H1 (cell line): ENCODE measurements around the gene SLC35F6. TPM values are rescaled to one million over a fixed set of nuclear protein-coding genes. Genes with fewer than 3 reads are reported as not detected.

Source experiments
- CTCF ChIA-PET: fragments of 300-600 bp; sonication (Branson Sonifier 250); formaldehyde crosslinking; loops from one replicate; lab custom pipeline; 2021; ENCODE audit not compliant: partially characterized antibody; lab: Charles Lee
- POLR2A ChIA-PET: fragments of 300-600 bp; sonication (Branson Sonifier 250); formaldehyde crosslinking; loops from one replicate; lab custom pipeline; 2021; ENCODE audit warnings: inconsistent platforms; ENCODE audit not compliant: partially characterized antibody; lab: Charles Lee
- DNase-seq, 2 experiments: peaks; one replicate each; pipeline versions ENCODE4 v3.0.0 to v3.0.0-alpha.2; 2010 to 2022; ENCODE audit warnings: low spot score in 2 of 2, low read depth in 1 of 2, mixed read lengths in 1 of 2
- FAIRE-seq: peaks from 2 replicates; lab custom pipeline; 2011; peaks lifted over from hg19 to GRCh38; lab: Jason Lieb, UNC
- H2AFZ ChIP-seq: 2 replicates; pipeline ENCODE4 v1.8.1; 2012; ENCODE audit warnings: low read length, inconsistent platforms
- H2AK5ac ChIP-seq: 2 replicates; pipeline ENCODE4 v1.6.1; 2013; ENCODE audit warnings: low read depth, low read length
- H2BK120ac ChIP-seq: replicated peaks from 2 replicates; pipeline ENCODE3; 2013; ENCODE audit warnings: low read depth, low read length, inconsistent platforms
- H2BK12ac ChIP-seq: 2 replicates; pipeline ENCODE4 v1.6.1; 2013; ENCODE audit warnings: low read depth, low read length
- H2BK15ac ChIP-seq: 2 replicates; pipeline ENCODE4 v1.6.1; 2013; ENCODE audit warnings: low read length
- H2BK20ac ChIP-seq: 2 replicates; pipeline ENCODE4 v1.6.1; 2013; ENCODE audit warnings: low read length
- H2BK5ac ChIP-seq: 2 replicates; pipeline ENCODE4 v1.6.1; 2013; ENCODE audit warnings: low read depth, low read length
- H3K14ac ChIP-seq: 2 replicates; pipeline ENCODE4 v1.6.1; 2013; ENCODE audit warnings: inconsistent platforms; ENCODE audit not compliant: insufficient read length
- H3K18ac ChIP-seq: 2 replicates; pipeline ENCODE4 v1.6.1; 2013; ENCODE audit warnings: low read length; ENCODE audit errors: extremely low read depth
- H3K23ac ChIP-seq: 2 replicates; pipeline ENCODE4 v1.6.1; 2013; ENCODE audit warnings: inconsistent platforms; ENCODE audit not compliant: insufficient read length
- H3K23me2 ChIP-seq: 2 replicates; pipeline ENCODE4 v1.6.1; 2013; ENCODE audit warnings: low read depth, low read length
- H3K27ac ChIP-seq: 2 replicates; pipeline ENCODE4 v1.6.1; 2011; ENCODE audit warnings: low read depth, low read length, inconsistent platforms
- H3K27me3 ChIP-seq, 4 experiments: replicated peaks in 1 of 4; 1 replicate in 1 of 4; 2 replicates in 3 of 4; pipeline versions ENCODE4 v1.6.1 to v1.8.1; 2011 to 2013; ENCODE audit warnings: low read length in 3 of 4, mild to moderate bottlenecking in 3 of 4, inconsistent platforms in 2 of 4, mixed read lengths in 2 of 4, moderate library complexity in 1 of 4; ENCODE audit not compliant: control insufficient read depth in 3 of 4, insufficient read depth in 3 of 4; ENCODE audit errors: extremely low read depth in 1 of 4
- H3K36me3 ChIP-seq, 4 experiments: 2 replicates each; pipeline versions ENCODE4 v1.6.1 to v1.8.1; 2011 to 2013; ENCODE audit warnings: mild to moderate bottlenecking in 4 of 4, low read length in 3 of 4, moderate library complexity in 2 of 4, control low read depth in 1 of 4, inconsistent platforms in 1 of 4; ENCODE audit not compliant: insufficient read depth in 4 of 4, control insufficient read depth in 2 of 4
- H3K4ac ChIP-seq: replicated peaks from 2 replicates; pipeline ENCODE3; 2013; ENCODE audit warnings: low read length, low read depth, mixed read lengths, inconsistent platforms; ENCODE audit not compliant: insufficient read length
- H3K4me1 ChIP-seq, 4 experiments: replicated peaks in 1 of 4; 1 replicate in 1 of 4; 2 replicates in 3 of 4; pipeline versions ENCODE4 v1.6.1 to v1.8.1; 2011 to 2013; ENCODE audit warnings: low read length in 3 of 4, inconsistent platforms in 2 of 4, mixed read lengths in 1 of 4; ENCODE audit not compliant: insufficient read depth in 4 of 4, control insufficient read depth in 3 of 4
- H3K4me2 ChIP-seq, 2 experiments: 2 replicates each; pipeline versions ENCODE4 v1.6.1 to v1.8.1; 2011 to 2013; ENCODE audit warnings: low read depth in 2 of 2, low read length in 2 of 2, control low read depth in 1 of 2, inconsistent platforms in 1 of 2, mild to moderate bottlenecking in 1 of 2; ENCODE audit not compliant: insufficient read depth in 1 of 2
- H3K4me3 ChIP-seq, 4 experiments: fragments of 200-600, 300-600 bp in 1 of 4; sonication (generic), shearing (Covaris generic), sonication (Bioruptor Twin) in 1 of 4; 2 replicates each; pipeline versions ENCODE4 v1.5.1 to v1.8.1; 2011 to 2016; ENCODE audit warnings: low read length in 4 of 4, low read depth in 3 of 4, control low read depth in 2 of 4, inconsistent platforms in 2 of 4, mild to moderate bottlenecking in 2 of 4, mixed read lengths in 1 of 4, moderate library complexity in 1 of 4; ENCODE audit not compliant: insufficient read depth in 2 of 4; ENCODE audit errors: extremely low read depth in 1 of 4
- H3K56ac ChIP-seq: replicated peaks from 2 replicates; pipeline ENCODE3; 2013; ENCODE audit warnings: low read depth, mild to moderate bottlenecking, mixed read lengths, low read length, inconsistent platforms; ENCODE audit not compliant: insufficient read length
- H3K79me1 ChIP-seq: 2 replicates; pipeline ENCODE4 v1.6.1; 2013; ENCODE audit warnings: low read depth, low read length, control low read depth
- H3K79me2 ChIP-seq, 2 experiments: 2 replicates each; pipeline versions ENCODE4 v1.6.1 to v1.8.1; 2012 to 2013; ENCODE audit warnings: low read length in 2 of 2, mild to moderate bottlenecking in 2 of 2, inconsistent platforms in 1 of 2; ENCODE audit not compliant: insufficient read depth in 2 of 2, control insufficient read depth in 1 of 2
- H3K9ac ChIP-seq, 4 experiments: replicated peaks in 1 of 4; 1 replicate in 1 of 4; 2 replicates in 3 of 4; pipeline versions ENCODE4 v1.6.1 to v1.8.1; 2011 to 2013; ENCODE audit warnings: low read depth in 3 of 4, low read length in 3 of 4, control low read depth in 2 of 4, mild to moderate bottlenecking in 2 of 4, moderate library complexity in 2 of 4, inconsistent platforms in 1 of 4; ENCODE audit errors: extremely low read depth in 1 of 4
- H3K9me3 ChIP-seq, 2 experiments: 2 replicates each; pipeline versions ENCODE4 v1.6.1 to v1.8.1; 2012 to 2013; ENCODE audit warnings: mild to moderate bottlenecking in 2 of 2, moderate library complexity in 2 of 2, control low read depth in 1 of 2, inconsistent platforms in 1 of 2, low read depth in 1 of 2, low read length in 1 of 2, mixed read lengths in 1 of 2; ENCODE audit not compliant: insufficient read depth in 2 of 2
- H4K20me1 ChIP-seq, 2 experiments: replicated peaks in 1 of 2; 2 replicates each; pipeline versions ENCODE3 to v1.8.1; 2011 to 2013; ENCODE audit warnings: inconsistent platforms in 2 of 2, low read length in 2 of 2, mild to moderate bottlenecking in 1 of 2; ENCODE audit not compliant: insufficient read depth in 2 of 2, control insufficient read depth in 1 of 2
- H4K5ac ChIP-seq: 2 replicates; pipeline ENCODE4 v1.6.1; 2013; ENCODE audit warnings: low read length, low read depth, mixed read lengths, inconsistent platforms; ENCODE audit not compliant: insufficient read length
- H4K8ac ChIP-seq: 2 replicates; pipeline ENCODE4 v1.8.0; 2013; ENCODE audit warnings: mild to moderate bottlenecking, moderate library complexity, low read length, inconsistent platforms; ENCODE audit not compliant: insufficient read depth; ENCODE audit errors: extremely low read depth
- H4K91ac ChIP-seq: replicated peaks from 2 replicates; pipeline ENCODE3; 2013; ENCODE audit warnings: low read length, mixed read lengths, inconsistent platforms; ENCODE audit not compliant: insufficient read length
- BACH1 ChIP-seq: IDR thresholded peaks from 2 replicates; pipeline ENCODE4 v1.6.1; 2012; ENCODE audit warnings: low read length, improper control_type of control experiment
- CBX5 ChIP-seq: fragments of 300-800, 300-1000 bp; sonication (generic); IDR thresholded peaks from 2 replicates; pipeline ENCODE4 v1.7.1; 2016; ENCODE audit warnings: antibody characterized with exemption, low read length, low read depth
- CHD2 ChIP-seq: IDR thresholded peaks from 2 replicates; pipeline ENCODE4 v1.6.1; 2012; ENCODE audit warnings: low read length, improper control_type of control experiment
- EZH2 ChIP-seq: fragments of 200-600 bp; sonication (generic); IDR thresholded peaks from 2 replicates; pipeline ENCODE4 v1.7.1; 2012; ENCODE audit warnings: low read depth, mild to moderate bottlenecking, moderate library complexity, low read length, inconsistent platforms; ENCODE audit not compliant: severe bottlenecking
- GABPA ChIP-seq: IDR thresholded peaks from 2 replicates; pipeline ENCODE4 v1.6.1; 2011; ENCODE audit warnings: mild to moderate bottlenecking, low read length, moderate library complexity, borderline replicate concordance; ENCODE audit not compliant: insufficient read depth
- KDM4A ChIP-seq: IDR thresholded peaks from one replicate; pipeline ENCODE4 v1.7.1; 2012; ENCODE audit warnings: low read depth, mild to moderate bottlenecking, moderate library complexity, low read length, inconsistent platforms; ENCODE audit not compliant: severe bottlenecking
- RBBP5 ChIP-seq: IDR thresholded peaks from 2 replicates; pipeline ENCODE4 v1.7.1; 2012; ENCODE audit warnings: low read depth, mild to moderate bottlenecking, inconsistent platforms, low read length, moderate library complexity, borderline replicate concordance
- SIN3A ChIP-seq, 2 experiments: IDR thresholded peaks in 1 of 2; conservative IDR thresholded peaks in 1 of 2; 2 replicates each; pipeline ENCODE4 v1.6.1; 2011 to 2012; ENCODE audit warnings: low read length in 2 of 2, improper control_type of control experiment in 1 of 2, low read depth in 1 of 2, mild to moderate bottlenecking in 1 of 2
- SIRT6 ChIP-seq: IDR thresholded peaks from one replicate; pipeline ENCODE4 v1.7.1; 2012; ENCODE audit warnings: low read length, inconsistent platforms
- SIX5 ChIP-seq: IDR thresholded peaks from 2 replicates; pipeline ENCODE4 v1.6.1; 2011; ENCODE audit warnings: mild to moderate bottlenecking, low read depth, low read length
- SP2 ChIP-seq: IDR thresholded peaks from 2 replicates; pipeline ENCODE4 v1.6.1; 2012; ENCODE audit warnings: mild to moderate bottlenecking, low read length, inconsistent platforms
- WGBS, 2 experiments: shearing (Covaris generic) in 1 of 2; methylation state at CpG; one replicate each; pipeline versions ENCODE4 v1.1.6 to v1.1.7; 2013 to 2015; ENCODE audit warnings: low lambda C conversion rate in 2 of 2, mixed read lengths in 2 of 2, inconsistent platforms in 1 of 2, low coverage in 1 of 2, missing lambda C conversion rate in 1 of 2; ENCODE audit not compliant: insufficient replicate concordance in 2 of 2, insufficient coverage in 1 of 2, insufficient read length in 1 of 2; ENCODE audit errors: extremely low coverage in 1 of 2, missing lambda C conversion rate in 1 of 2; 5-methylcytosine and 5-hydroxymethylcytosine counted together
- polyA plus RNA-seq, 7 experiments: library from polyadenylated mRNA; depleted of rRNA in 3 of 7; stranded (reverse) in 5 of 7; unstranded in 2 of 7; fragments of >200 nt in 5 of 7; fragments of 200-250 nt in 2 of 7; gene quantifications; 1 replicate in 5 of 7; 2 replicates in 1 of 7; 4 replicates in 1 of 7; pipeline versions ENCODE4 v1.2.1 to v1.2.3, GENCODE V29; 2011 to 2013; ENCODE audit warnings: missing spikeins in 2 of 7, mixed read lengths in 2 of 7
- total RNA-seq: library from RNA; stranded (reverse); fragmentation: NEBNext Ultra II Directional; extraction: Animal tissue kit (Norgen Biotek cat#: 25700); gene quantifications from 2 replicates; pipeline ENCODE4 v1.2.1, GENCODE V29; 2021
- TF ChIP-seq, protein P1 (sequence below), 3 experiments: IDR thresholded peaks; 1 replicate in 2 of 3; 2 replicates in 1 of 3; pipeline versions ENCODE4 v1.5.1 to v1.6.1; 2011; ENCODE audit warnings: low read length in 3 of 3, mild to moderate bottlenecking in 3 of 3, inconsistent platforms in 2 of 3, low read depth in 1 of 3, moderate library complexity in 1 of 3; ENCODE audit not compliant: insufficient read depth in 1 of 3; ENCODE audit errors: control extremely low read depth in 1 of 3

Gene SLC35F6
- total and polyA plus RNA-seq, 2 of the 8 experiments (the other 6 are each of a cell fraction or from before 2014, with no cell fraction given): 11.2 to 13.5 TPM

DNA sequence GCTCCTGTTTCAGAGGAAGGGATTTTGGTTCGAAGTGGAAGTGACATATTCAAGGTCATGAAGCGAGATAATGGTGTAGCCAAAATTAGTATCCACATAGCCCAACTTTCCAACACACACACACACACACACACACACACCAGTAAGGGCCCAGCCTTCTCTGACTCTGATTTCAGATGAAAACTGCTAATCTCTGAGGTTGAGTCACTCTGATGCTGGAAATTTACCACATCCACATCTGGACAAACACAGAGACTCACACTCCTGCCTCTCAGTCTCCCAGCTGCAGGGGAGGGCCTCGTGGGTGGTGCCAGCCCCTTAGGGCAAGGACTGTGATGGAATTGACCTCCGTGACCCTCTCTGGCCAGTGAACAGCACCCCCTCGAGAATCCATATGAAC lies 29.0 kb upstream of the SLC35F6 start:
- Histone ChIP-seq H3K4ac (no peak overlapping the region), H4K8ac (no peak overlapping the region), H2AFZ (no peak overlapping the region), H3K56ac (no peak overlapping the region), H4K20me1 (no peaks in the 10 kb centered on the region), H3K27me3 (no peaks in the 10 kb centered on the region), H3K23me2 (no peaks in the 10 kb centered on the region; the same call in 1 of the 2 replicates), H2BK12ac (no peak overlapping the region), H3K23ac (no peak overlapping the region), H3K27ac (no peak overlapping the region), H3K4me3 (no peak overlapping the region), H3K79me2 (no peaks in the 10 kb centered on the region), H3K36me3 (no peaks in the 10 kb centered on the region), H3K9ac (no peak overlapping the region), H3K14ac (no peak overlapping the region), H3K4me1 (no peaks in the 10 kb centered on the region), H3K79me1 (no peaks in the 10 kb centered on the region), H2BK120ac (no peak overlapping the region), H3K9me3 (no peaks in the 10 kb centered on the region), H3K4me2 (no peak overlapping the region), H4K5ac (no peak overlapping the region), H2BK15ac (no peak overlapping the region), H2BK20ac (no peak overlapping the region), H3K18ac (no peak overlapping the region), H2BK5ac (no peak overlapping the region), H4K91ac (no peak overlapping the region), H2AK5ac (no peak overlapping the region)
- no peak for TF ChIP-seq SP2
- no peak for TF ChIP-seq SIX5
- no peak for TF ChIP-seq SIN3A (conservative IDR thresholded peaks at IDR 0.05 in 1 of 2, IDR thresholded peaks at IDR 0.05 in 1 of 2; ENCODE audit: low read depth in 1 of 2, low read length in 2 of 2)
- no peak for TF ChIP-seq CBX5
- TF ChIP-seq EZH2: no peak
- TF ChIP-seq KDM4A: no peak
- TF ChIP-seq BACH1: no peak
- TF ChIP-seq GABPA: no peak
- TF ChIP-seq RBBP5: no peak
- TF ChIP-seq CHD2: no peak
- TF ChIP-seq SIRT6: no peak
- TF ChIP-seq, protein P1, sequence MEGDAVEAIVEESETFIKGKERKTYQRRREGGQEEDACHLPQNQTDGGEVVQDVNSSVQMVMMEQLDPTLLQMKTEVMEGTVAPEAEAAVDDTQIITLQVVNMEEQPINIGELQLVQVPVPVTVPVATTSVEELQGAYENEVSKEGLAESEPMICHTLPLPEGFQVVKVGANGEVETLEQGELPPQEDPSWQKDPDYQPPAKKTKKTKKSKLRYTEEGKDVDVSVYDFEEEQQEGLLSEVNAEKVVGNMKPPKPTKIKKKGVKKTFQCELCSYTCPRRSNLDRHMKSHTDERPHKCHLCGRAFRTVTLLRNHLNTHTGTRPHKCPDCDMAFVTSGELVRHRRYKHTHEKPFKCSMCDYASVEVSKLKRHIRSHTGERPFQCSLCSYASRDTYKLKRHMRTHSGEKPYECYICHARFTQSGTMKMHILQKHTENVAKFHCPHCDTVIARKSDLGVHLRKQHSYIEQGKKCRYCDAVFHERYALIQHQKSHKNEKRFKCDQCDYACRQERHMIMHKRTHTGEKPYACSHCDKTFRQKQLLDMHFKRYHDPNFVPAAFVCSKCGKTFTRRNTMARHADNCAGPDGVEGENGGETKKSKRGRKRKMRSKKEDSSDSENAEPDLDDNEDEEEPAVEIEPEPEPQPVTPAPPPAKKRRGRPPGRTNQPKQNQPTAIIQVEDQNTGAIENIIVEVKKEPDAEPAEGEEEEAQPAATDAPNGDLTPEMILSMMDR (IDR thresholded peaks at IDR 0.05; ENCODE audit: control extremely low read depth in 1 of 3, insufficient read depth in 1 of 3, low read depth in 1 of 3, low read length in 3 of 3): no peak
- ChIA-PET CTCF (interaction anchor here (0.6 to 14.9 kb wide), 4 partner anchors 9 to 125 kb away, joined by 3 to 367 read pairs (median 35); no protein-coding TSS in a partner anchor), POLR2A (interaction anchor here (0.6 kb wide), 2 partner anchors 79 to 1374 kb away, joined by 3 read pairs; no protein-coding TSS in a partner anchor)
- no peak for DNase-seq
- WGBS, 2 experiments: 89% methylated on average over 5 of the region's 5 CpGs; no CpG with 5 or more reads in 1 of the 2 experiments
- no peak for FAIRE-seq
